Epidermal melanocyte (primary cell): Measurements from ENCODE around the gene CTTNBP2.

Experiments used
- DNase-seq: peaks from one replicate; pipeline ENCODE4 v3.0.0; 2011; ENCODE audit warnings: low spot score; ENCODE audit not compliant: insufficient read length

The CTTNBP2 gene

DNA sequence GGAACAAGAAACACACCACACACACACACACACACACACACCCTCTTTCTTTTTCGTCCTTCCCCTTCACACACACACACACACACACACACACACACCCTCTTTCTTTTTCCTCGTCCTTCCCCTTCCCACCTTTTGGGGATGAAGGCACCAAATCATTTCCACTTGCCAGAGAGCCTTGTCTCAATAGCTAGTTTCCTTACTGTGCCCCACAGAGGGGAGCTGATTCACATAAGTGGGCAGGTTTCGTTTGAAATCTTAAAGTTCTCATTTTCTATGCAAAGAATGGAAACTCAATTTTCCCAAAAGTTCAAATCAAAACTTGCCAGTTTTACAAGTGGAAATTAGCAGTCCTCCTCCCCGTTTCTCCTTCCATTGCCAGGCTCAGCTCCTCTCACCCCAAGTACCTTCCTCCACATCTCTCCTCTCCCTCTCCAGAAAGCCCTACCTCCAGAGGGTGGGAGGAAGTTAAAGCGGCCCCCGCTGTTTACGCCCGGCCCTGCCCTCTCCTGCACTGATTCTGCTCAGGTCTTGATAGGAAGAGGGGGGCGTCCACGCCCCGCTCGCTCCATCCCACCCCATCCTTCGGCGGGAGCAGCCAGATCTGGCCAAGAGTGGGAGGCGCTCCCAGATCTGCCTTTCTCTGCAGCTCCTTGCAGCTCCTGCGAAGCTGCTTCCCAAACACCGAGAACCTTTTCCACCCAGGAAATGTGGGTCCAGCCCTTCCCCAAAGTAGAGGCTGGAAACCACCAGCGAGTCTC, 1.3 kb downstream of the CTTNBP2 start:
- DNase-seq, result no peak

DNA sequence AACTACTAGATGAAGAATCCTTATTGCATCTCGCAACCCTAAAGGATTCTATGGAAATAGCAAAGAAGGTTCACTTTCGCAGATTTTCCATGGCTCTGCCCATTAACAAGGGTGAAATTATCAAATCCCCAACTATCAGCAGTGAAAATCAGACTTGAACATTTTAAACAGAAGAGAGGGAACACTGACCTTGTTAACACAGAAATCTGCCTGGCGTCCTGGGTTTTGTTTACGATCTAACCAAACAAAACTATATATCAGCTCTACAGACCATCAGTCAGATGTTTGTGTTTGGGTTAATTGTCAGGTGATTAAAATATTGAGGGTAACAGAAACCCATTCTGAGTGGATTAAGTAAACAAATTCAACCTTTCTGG, 1.9 kb downstream of the CTTNBP2 start:
- no peak for DNase-seq

DNA sequence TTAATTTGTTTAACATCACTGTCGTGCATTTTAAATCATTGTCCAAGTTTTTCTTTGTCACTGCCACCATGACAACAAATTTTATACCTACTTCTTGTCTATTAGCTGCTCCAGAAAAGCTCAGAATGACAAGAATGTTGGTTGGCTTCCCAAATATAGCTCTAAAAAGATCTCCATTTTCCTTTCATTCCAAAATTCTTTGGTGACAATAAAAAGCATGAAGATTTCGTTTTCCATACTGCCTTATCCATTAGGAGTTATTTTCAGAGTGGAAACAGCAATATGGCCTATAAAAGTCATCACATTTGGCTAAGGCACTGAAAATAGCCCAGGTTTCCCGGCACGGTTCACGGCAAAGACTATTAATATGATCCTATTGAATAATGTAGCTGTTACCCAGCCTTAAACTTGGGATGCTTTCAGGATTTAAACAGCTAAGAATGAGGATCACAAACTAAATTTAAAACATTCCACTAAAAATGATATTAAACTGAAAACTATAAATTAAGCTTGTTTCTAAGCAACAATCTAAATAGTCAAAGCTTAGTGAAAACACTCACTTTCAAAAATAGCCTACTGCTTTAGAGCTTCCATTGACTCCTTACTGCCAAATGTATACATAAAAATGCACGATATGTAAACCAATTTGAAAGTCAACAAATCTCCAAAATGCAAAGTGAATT, 2.7 kb downstream of the CTTNBP2 start:
- no peak for DNase-seq

DNA sequence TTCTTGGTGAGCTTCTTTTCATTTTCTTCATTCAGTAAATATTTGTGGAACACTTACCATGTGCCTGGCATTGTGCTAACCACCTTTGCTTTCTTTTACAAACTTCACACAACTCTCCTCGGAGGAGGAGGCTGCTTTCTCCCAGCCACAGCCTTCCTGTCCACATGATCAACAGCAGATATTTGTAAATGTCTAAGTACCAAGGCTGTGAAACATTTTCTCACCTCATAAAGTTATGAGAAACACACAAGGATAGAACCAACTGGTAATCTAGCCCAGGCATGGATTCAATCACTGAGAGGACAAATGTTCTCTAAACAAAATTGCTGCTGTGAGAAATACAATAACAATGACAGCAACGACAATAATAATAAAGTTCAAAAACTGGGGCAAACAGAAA, 3.9 kb downstream of the CTTNBP2 start:
- DNase-seq, result no peak

DNA sequence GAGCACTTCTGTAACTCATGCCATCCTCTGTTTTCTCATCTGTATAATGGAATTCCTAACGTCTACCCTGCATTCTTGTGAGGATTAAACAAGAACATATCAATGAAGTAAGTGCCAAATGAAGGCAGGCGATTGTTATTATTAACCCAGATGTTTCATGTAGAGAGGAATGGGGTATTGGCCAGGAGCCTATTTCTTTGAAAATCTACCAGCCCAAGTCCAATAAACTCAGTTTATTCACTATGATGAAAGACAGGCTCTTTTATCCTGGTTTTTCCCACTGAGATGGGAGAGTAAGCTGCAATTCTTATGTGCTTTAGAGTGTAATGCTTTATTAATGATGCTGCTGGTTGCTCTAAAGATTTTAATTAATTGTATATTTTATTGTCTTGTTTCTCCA, 9.6 kb downstream of the CTTNBP2 start:
- DNase-seq, result no peak

DNA sequence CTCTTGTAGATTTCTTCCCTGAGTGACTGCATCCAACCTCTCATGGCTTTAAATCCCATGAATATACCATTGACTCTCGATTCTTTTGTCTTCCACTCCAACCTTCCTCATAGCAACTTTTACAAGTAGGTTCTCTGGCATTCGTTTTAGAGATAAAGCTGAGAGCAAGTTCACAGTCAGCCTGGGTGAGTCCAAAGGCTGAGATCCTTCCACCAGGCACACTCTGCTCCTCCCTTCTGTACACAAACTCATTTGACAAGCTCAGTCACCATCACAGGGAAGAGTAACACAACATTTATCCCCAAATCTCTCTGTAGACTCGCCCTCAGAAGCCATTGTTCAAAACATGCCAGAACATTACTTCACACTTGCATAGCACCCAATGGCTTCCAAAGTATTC, 10.9 kb downstream of the CTTNBP2 start:
- no peak for DNase-seq

DNA sequence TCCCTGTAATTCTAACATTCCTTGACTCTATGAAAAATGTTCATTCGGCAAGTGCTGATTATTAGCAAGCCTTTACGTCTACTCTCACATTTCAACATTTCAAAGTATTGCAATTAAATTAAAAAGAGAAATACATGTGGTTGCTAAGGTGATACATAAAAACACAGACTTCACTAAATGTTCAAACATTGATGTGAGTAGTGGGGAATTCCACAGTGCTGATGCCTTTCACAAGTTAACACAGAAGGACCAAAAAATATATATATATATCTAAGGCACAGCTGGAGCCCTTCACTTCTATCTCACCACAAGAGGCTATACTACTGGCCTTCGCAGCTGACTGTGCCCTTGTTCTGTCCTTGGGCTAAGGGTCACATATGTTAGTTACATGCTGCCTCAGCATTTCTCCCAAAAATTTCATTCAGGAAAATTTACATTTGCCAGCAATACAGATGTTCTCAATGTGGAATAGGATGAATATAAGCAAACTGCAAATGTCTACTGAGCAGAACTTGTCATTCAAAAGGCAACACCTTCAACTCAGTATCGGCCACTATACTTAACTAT, 13.9 kb downstream of the CTTNBP2 start:
- no peak for DNase-seq

DNA sequence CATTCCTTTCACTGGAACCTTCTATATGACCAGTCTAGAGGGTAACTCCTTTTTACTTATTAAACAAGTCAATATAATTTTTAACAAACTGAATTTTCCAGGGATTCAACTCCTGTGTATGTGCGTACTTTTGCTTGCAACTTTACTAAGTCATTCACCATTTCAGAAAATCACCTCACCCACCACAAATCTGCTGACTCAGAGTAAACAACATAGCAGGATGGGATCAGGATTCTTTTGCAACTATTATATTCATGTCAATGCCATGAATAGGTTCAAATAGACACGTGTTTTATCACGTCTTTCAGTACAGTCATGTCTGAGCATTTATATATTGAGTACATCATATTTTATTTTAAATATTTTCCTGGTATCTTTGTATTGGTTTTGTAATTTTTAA, 14.5 kb downstream of the CTTNBP2 start:
- DNase-seq, result no peak

DNA sequence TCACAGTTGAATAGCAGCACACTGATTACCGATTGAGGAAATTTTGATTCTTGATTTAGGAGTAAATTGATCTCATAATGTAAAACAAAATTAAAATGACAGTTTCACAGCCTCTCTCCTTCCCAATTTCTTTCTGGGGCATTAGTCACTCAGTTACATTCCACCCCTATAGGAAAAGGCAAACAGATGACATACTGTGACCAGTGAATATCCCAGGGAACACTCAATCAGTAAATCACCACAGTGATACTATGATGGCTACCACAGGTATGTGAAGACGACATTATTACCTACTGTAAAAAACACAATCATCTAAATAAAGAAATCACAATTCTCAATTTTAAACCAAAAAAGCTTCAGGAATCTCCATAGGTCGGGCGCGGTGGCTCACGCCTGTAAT, 15.5 kb downstream of the CTTNBP2 start:
- no peak for DNase-seq

DNA sequence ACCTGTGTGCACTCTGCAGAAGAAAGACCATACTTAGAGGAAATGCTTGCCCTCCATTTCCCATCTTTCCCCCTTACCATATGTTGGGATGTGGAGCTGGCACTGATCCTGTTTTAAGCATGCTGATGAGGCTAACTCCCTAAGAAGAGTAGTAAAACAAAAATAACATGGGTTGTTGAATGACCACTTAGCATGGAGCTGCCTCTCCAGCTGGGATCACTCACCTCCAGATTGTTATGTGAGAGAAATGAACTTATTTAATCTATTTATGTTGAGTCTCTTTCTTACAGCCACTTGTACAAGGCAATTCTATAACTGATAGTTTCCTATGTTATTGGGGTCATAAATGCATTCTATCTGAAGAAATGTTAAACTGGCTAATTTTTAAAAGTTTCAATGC, 17.0 kb downstream of the CTTNBP2 start:
- no peak for DNase-seq

DNA sequence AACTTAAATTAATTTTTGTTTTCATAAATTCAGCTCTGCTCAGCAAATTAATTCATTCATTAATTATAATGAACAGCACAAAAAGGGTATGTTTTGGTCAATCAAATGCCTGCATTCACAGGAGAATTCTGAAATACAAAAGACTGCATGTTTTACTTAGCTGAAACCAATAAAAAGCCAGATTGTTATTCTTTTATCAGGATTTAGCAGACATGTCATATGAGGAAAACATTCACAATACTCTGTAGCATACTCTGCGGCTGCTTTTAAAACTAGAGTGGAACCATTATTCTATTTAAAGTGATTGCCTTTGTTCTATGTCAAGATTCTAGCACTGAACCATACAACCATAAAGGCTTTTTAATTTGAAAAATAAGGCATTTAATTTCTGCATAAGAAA, 19.1 kb downstream of the CTTNBP2 start:
- DNase-seq, result no peak

DNA sequence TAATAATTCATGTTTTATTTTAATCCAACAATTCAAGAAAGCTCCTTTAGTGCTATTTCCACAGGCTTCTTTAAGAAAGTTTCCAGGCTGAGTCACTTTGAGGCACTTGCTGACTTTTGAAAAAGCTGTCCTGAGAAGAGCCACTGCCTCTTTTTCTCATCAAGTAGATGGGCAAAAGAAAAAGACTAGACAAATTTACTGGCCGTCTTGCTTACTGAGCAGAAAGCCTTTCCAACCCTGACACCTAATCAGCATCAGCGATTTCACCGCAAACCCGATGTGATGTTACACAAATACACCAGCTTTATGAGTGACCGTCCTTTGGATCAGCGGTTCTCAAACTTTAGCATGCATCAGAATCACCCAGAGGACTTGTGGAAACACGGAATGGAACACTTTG, 24.3 kb downstream of the CTTNBP2 start:
- DNase-seq, result no peak

DNA sequence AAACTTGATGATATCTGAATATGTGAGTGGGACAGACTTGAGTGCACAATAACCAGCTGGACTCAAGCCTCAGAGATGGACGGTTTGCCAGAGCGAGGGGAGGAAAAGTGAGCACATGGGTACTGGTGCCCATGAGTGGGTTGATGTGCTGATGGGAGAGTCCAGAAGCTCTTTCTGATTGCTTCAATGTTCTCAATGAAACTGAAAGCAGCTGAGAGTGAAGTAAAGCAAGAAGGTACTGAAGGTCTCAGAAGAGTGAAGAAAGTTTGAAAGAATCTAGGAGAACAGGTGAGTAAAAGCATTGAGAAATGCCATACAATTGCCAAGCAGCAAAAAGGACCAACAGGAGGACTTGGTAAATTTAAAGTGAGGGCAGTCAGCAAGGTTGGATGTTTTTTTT, 28.6 kb downstream of the CTTNBP2 start:
- no peak for DNase-seq

DNA sequence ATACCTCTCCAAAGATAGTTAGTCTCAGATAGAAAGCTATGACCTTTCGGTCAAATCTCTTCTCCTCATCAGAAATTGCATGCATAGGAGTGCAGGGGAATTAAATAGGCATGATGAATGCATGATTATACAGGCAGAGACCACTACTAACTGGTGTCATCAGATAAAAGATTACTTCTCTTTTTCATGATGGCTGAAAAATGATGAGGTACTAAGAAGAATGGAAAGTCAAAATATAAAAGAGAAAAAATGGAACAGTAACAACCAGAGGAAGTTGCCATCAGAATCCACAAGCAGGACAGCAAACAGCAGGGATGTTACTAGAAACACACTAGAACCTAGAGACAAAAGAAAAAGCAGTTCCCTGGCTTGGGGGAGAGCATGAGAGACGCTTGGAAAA, 31.6 kb downstream of the CTTNBP2 start:
- DNase-seq, result no peak

DNA sequence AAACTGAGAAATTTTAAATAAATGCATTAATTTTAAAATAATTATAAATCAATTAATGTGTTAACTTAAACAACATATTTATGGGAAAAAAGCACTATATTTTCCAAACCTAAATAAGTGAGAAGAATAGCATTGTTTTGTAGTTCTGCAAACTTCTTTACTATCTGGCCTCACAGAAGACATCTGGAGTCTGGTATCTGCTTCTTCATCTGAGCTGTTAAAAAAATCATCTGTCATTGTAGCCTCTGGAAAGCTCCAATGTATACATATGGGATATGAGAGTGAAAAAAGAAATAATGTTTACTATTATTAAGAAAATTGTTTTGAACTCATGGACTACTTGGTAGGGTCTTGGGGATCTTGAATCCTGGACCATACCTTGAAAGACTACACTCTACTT, 32.2 kb downstream of the CTTNBP2 start:
- DNase-seq, result no peak

DNA sequence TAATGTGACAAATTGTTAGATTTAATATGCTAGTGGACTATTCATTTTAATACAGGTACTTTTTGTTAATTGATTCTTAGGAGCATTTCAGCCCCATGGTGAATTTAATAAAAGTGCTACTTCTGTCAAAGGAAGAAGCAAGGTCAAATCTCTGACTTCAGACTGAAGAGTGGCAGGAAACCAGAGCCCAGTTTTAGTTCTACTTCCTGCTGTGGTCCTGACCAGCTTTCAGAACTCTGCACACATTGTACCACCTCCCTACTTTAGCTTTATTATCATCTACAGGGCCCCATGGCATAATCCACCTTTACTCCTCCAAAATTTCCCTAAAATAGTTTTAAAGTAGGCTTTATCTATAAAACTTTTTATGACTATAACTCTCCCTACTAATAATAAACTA, 33.7 kb downstream of the CTTNBP2 start:
- no peak for DNase-seq

DNA sequence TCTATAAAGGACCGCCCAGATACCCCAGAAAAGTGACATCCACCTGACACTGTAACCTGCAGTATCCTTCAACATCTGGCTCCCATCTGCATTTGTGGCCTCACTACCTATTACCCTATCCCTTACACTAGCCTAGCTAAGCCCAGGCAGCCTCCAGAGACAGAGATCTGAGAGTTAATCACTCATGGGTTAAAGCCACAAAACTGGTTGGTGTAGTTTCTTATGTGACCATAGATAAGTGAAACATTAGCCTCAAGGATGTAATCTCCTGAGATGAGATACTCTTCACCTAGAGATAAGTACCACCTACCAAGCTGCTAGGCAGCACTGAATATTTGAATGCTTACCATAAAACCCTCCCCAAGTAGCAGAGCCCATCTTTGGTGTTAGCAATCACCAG, 35.4 kb downstream of the CTTNBP2 start:
- no peak for DNase-seq

DNA sequence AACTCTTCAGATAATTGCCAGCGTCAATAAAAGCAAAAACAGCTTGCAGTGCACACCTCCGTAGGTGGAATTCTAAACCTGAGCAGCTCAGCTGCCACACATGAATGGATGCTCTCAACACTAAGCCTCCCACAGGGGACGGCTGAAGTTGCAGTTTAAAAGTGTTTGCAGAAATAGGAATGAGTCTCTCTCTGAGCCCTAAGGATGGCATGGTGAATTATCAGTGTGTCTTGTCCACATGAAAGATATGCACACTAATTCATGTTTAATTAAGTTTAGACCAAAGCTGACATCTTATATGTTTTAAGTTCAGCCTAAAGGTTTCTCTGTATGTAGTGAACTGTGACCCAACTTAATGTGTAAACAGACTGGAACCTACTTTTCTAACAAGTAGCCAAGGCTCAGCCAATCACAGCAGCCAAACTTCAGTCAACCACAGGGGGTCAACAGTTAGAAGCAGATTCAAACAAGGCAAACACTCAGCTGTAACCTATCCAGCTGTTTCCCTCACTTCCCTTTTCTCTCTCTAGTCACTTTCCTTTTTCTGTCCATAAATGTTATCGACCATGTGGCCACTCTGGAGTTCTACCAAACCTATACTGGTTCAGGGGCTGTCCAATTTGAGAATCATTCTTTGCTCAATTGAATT, 38.1 kb downstream of the CTTNBP2 start:
- DNase-seq, result no peak

DNA sequence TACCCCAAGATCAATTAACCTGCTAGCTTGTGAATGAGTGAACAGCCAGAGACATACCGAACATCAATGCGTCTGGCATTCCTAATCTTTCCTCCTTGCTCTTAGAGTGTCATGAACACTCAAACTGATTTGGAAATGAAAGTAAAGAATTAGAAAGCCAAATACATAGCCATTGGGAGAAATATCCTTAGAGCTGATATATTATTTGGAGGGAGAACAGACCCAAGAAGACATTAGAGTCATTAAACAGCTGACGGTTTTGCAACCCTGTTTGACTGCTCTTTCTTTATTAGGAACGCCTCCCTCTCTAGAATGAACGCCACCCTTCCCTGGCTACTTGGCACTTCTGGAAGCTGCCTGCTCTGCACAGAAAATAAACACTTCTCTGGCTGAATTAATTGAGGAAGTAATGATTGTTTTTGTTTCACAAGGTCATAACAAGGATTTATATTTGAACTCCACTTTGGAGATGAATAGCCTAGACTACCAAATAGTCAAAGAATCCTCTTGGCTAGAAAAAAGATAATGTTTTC, 42.8 kb downstream of the CTTNBP2 start:
- no peak for DNase-seq

DNA sequence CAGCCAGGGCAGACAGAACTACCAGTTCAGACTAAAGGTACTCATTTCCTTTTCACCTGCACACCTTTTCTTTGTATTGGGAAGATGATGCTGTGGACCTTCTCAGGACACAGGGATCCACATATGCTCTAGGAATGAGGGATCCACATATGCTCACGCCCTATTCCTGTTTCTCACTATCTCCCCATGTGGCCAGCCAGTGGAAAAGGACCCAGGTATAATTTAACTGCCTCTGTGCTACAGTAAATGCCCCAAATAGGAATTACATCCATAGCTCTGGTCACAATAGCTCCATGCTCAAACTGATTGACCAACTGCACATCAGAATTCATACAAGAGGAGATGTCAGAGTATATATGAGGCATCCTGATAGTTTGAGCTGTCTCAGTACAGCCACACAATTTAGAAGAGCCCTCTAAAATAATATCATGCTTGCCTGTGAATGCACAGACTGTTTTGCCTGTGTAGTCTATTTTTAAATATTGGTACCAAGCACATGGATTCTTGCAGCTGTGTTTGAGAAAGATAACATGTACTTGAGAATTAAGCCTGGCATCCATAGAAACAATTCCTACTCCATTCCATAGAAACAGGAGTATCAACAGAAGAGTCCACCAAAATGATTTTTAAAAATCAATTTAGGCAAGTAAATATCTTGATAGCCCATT, 43.7 kb downstream of the CTTNBP2 start:
- no peak for DNase-seq

DNA sequence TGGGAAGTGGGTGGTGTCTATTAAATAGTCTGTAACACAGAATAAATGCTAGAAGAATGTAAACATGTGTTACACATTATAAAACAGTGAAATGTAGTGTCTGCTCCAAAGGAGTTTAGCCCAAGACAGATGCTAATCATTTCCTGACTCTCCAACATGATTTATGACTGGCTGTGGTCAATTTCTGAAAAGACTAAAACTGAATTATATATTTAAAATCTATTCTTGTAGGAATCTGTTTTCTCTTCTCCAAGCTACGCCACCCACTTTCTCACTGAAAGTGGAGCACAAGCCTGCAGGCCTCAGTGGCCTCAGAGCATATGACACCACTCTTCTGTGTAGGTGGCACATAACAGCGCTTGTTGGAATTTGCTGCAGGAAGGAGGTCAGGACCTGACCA, 44.4 kb downstream of the CTTNBP2 start:
- no peak for DNase-seq

DNA sequence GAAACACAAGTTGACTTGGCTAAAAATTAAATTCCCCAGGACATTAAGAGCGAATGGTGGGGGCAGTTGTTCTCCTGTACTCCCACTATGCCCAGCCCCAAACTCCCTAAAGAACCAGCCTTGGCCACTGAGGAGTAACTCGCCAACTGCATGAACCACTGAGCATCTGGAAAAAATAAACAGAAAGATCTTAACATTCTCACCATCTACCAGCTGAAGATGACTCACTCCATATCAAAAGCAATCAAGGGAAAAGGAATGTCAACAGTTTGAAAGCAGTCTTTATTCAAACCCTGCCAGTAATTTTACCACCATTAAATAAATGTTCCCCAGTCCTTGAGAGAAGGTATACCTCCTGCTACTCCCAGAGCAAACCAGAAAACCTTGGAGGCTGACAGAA, 45.4 kb downstream of the CTTNBP2 start:
- DNase-seq, result peak; percentile 47
